B cell (primary cell): ENCODE results near the gene CCDC24. TPM values are rescaled to one million over a fixed set of nuclear protein-coding genes. Genes with fewer than 3 reads are reported as not detected.
A peak's percentile ranks its signal among the peaks of the same experiment; 100 is the strongest.

Experiments used
- ATAC-seq: fragments of 200-7000 bp; cut with Tn5 transposase; one replicate; pipeline ENCODE4 v1.10.0; 2021; ENCODE audit warnings: low read depth, mild to moderate bottlenecking, moderate number of reproducible peaks, moderate library complexity
- CTCF ChIA-PET: fragments of 350-600 bp; sonication (Branson Sonifier 250); formaldehyde crosslinking; loops from one replicate; lab custom pipeline; 2021; ENCODE audit warnings: antibody characterized with exemption, inconsistent platforms; lab: Charles Lee
- POLR2A ChIA-PET: fragments of 350-600 bp; sonication (Branson Sonifier 250); formaldehyde crosslinking; loops from one replicate; lab custom pipeline; 2021; ENCODE audit warnings: antibody characterized with exemption; lab: Charles Lee
- DNase-seq: peaks from one replicate; pipeline ENCODE4 v3.0.0; 2013
- H2AFZ ChIP-seq: 2 replicates; pipeline ENCODE4 v1.6.1; 2012; ENCODE audit warnings: mild to moderate bottlenecking, low read depth, low read length; ENCODE audit not compliant: insufficient read depth, poor library complexity, severe bottlenecking
- H3K27ac ChIP-seq, 2 donors: 1 replicate in 1 of 2; 2 replicates in 1 of 2; pipeline ENCODE4 v1.5.1; 2012 to 2013; ENCODE audit warnings: low read length in 2 of 2, mild to moderate bottlenecking in 2 of 2, moderate library complexity in 1 of 2
- H3K27me3 ChIP-seq, 4 experiments: fragments of 200-600 bp in 1 of 4; sonication (generic) in 1 of 4; replicated peaks in 1 of 4; 1 replicate in 2 of 4; 2 replicates in 2 of 4; pipeline versions ENCODE4 v1.6.1 to v1.7.0; 2013 to 2016; ENCODE audit warnings: low read length in 3 of 4, mild to moderate bottlenecking in 2 of 4, mixed read lengths in 1 of 4, moderate library complexity in 1 of 4; ENCODE audit not compliant: insufficient read depth in 4 of 4, control insufficient read depth in 3 of 4; ENCODE audit errors: control extremely low read depth in 1 of 4
- H3K36me3 ChIP-seq, 2 experiments: replicated peaks in 1 of 2; 1 replicate in 1 of 2; 2 replicates in 1 of 2; pipeline versions ENCODE4 v1.6.1 to v1.7.1; 2013; ENCODE audit warnings: low read length in 1 of 2; ENCODE audit not compliant: insufficient read depth in 2 of 2, control insufficient read depth in 1 of 2; ENCODE audit errors: control extremely low read depth in 1 of 2, extremely low read depth in 1 of 2
- H3K4me1 ChIP-seq, 2 donors: fragments of 200-600 bp in 1 of 2; sonication (generic) in 1 of 2; 1 replicate in 1 of 2; 2 replicates in 1 of 2; pipeline versions ENCODE4 v1.5.1 to v1.6.1; 2013 to 2017; ENCODE audit warnings: low read length in 2 of 2; ENCODE audit not compliant: control insufficient read depth in 2 of 2, insufficient read depth in 2 of 2
- H3K4me2 ChIP-seq: replicated peaks from 2 replicates; pipeline ENCODE3; 2012; ENCODE audit warnings: mild to moderate bottlenecking, low read depth, low read length; ENCODE audit not compliant: poor library complexity, severe bottlenecking
- H3K4me3 ChIP-seq, 5 experiments: fragments of 200-600 bp in 1 of 5; sonication (generic) in 1 of 5; 1 replicate in 3 of 5; 2 replicates in 2 of 5; pipeline versions ENCODE4 v1.5.1 to v1.7.0; 2011 to 2016; ENCODE audit warnings: low read length in 4 of 5, mild to moderate bottlenecking in 4 of 5, low read depth in 2 of 5, control low read depth in 1 of 5, moderate library complexity in 1 of 5; ENCODE audit not compliant: insufficient read depth in 1 of 5; ENCODE audit errors: control extremely low read depth in 1 of 5, extremely low read depth in 1 of 5
- H3K79me2 ChIP-seq: fragments of 200-600 bp; sonication (generic); one replicate; pipeline ENCODE4 v1.6.0; 2016; ENCODE audit warnings: low read length; ENCODE audit not compliant: control insufficient read depth, insufficient read depth
- H3K9ac ChIP-seq: fragments of 200-600 bp; sonication (generic); 2 replicates; pipeline ENCODE4 v1.6.1; 2017; ENCODE audit warnings: mild to moderate bottlenecking, low read length, moderate library complexity
- H3K9me3 ChIP-seq, 3 donors: one replicate each; pipeline versions ENCODE4 v1.6.1 to v1.7.1; 2013; ENCODE audit warnings: low read length in 2 of 3; ENCODE audit not compliant: control insufficient read depth in 2 of 3, insufficient read depth in 1 of 3; ENCODE audit errors: control extremely low read depth in 1 of 3
- H4K20me1 ChIP-seq: 2 replicates; pipeline ENCODE4 v1.6.0; 2012; ENCODE audit warnings: mild to moderate bottlenecking, low read length; ENCODE audit not compliant: insufficient read depth, control insufficient read depth, poor library complexity, severe bottlenecking
- H3K27ac Mint-ChIP-seq: one replicate; pipeline ENCODE4 v1.8.0; 2021; ENCODE audit warnings: mixed read lengths
- H3K27me3 Mint-ChIP-seq: one replicate; pipeline ENCODE4 v1.8.0; 2021; ENCODE audit warnings: mixed read lengths
- H3K4me1 Mint-ChIP-seq: one replicate; pipeline ENCODE4 v1.8.0; 2021; ENCODE audit warnings: mixed read lengths
- H3K4me3 Mint-ChIP-seq: one replicate; pipeline ENCODE4 v1.8.0; 2021; ENCODE audit warnings: mixed read lengths
- H3K9me3 Mint-ChIP-seq: one replicate; pipeline ENCODE4 v1.8.0; 2022; ENCODE audit warnings: mixed read lengths; ENCODE audit not compliant: insufficient read depth
- EZH2 ChIP-seq: IDR thresholded peaks from 2 replicates; pipeline ENCODE4 v1.6.1; 2012; ENCODE audit warnings: borderline replicate concordance, low read depth, mild to moderate bottlenecking, moderate library complexity, low read length; ENCODE audit not compliant: insufficient read depth, poor library complexity, severe bottlenecking
- WGBS: methylation state at CpG from one replicate; pipeline ENCODE4 v1.1.5; 2013; ENCODE audit warnings: missing lambda C conversion rate; ENCODE audit not compliant: insufficient coverage; 5-methylcytosine and 5-hydroxymethylcytosine counted together
- intact Hi-C: fragments of 100-400 bp; cut with micrococcal nuclease; formaldehyde crosslinking; loops from one replicate; pipeline ENCODE4 v1.10.0; 2022
- polyA plus RNA-seq: library from polyadenylated mRNA; depleted of rRNA; stranded (reverse); fragments of >200 nt; gene quantifications from 2 replicates; pipeline ENCODE4 v1.2.3, GENCODE V29; 2012
- total RNA-seq, 2 donors: library from RNA; stranded (reverse); fragments of 120-200 nt in 1 of 2; gene quantifications; 1 replicate in 1 of 2; 2 replicates in 1 of 2; pipeline versions ENCODE4 v1.2.3 to v1.2.4, GENCODE V29; 2013 to 2022
- TF ChIP-seq, protein P1 (sequence below): fragments of 200-600 bp; IDR thresholded peaks from one replicate; pipeline ENCODE4 v1.8.0; 2022; ENCODE audit warnings: antibody characterized with exemption, mild to moderate bottlenecking

Gene CCDC24
- total and polyA plus RNA-seq, 2 donors (not counting 1 experiment from before 2014, with no cell fraction given): 10.1 to 18.4 TPM

- no peaks in the 10 kb centered on the region for H4K20me1 ChIP-seq
- no peaks in the 10 kb centered on the region for H3K4me1 Mint-ChIP-seq
Measured at GRCh38 chr1:44002165-44002564, 10.8 kb downstream of the CCDC24 start.

GRCh38 chr1:44002606-44003157 is 11.3 kb downstream of the CCDC24 start:
- Histone ChIP-seq H3K27me3 (no peaks in the 10 kb centered on the region), H3K4me2 (no peak overlapping the region), H4K20me1 (no peaks in the 10 kb centered on the region), H3K4me3 (no peak overlapping the region), H3K27ac (no peak overlapping the region), H3K9ac (no peak overlapping the region), H2AFZ (no peak overlapping the region), H3K4me1 (no peaks in the 10 kb centered on the region), H3K9me3 (no peaks in the 10 kb centered on the region), H3K79me2 (no peaks in the 10 kb centered on the region), H3K36me3 (no peaks in the 10 kb centered on the region)
- no peaks in the 10 kb centered on the region for H3K9me3 Mint-ChIP-seq
- ATAC-seq (no peak), DNase-seq (no peak)
- no peaks in the 10 kb centered on the region for H3K4me1 Mint-ChIP-seq
- no peak overlapping the region for H3K27ac Mint-ChIP-seq
- ChIA-PET CTCF (interaction anchor here (0.7 to 6.0 kb wide), 6 partner anchors 31 to 46 kb away, joined by 3 to 89 read pairs (median 8); no protein-coding TSS in a partner anchor), POLR2A (no interaction called here)
- H3K4me3 Mint-ChIP-seq: no peak overlapping the region
- intact Hi-C loops: no loop called here
- TF ChIP-seq EZH2: no peak
- TF ChIP-seq, protein P1, sequence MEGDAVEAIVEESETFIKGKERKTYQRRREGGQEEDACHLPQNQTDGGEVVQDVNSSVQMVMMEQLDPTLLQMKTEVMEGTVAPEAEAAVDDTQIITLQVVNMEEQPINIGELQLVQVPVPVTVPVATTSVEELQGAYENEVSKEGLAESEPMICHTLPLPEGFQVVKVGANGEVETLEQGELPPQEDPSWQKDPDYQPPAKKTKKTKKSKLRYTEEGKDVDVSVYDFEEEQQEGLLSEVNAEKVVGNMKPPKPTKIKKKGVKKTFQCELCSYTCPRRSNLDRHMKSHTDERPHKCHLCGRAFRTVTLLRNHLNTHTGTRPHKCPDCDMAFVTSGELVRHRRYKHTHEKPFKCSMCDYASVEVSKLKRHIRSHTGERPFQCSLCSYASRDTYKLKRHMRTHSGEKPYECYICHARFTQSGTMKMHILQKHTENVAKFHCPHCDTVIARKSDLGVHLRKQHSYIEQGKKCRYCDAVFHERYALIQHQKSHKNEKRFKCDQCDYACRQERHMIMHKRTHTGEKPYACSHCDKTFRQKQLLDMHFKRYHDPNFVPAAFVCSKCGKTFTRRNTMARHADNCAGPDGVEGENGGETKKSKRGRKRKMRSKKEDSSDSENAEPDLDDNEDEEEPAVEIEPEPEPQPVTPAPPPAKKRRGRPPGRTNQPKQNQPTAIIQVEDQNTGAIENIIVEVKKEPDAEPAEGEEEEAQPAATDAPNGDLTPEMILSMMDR: peak; percentile 18
- no peaks in the 10 kb centered on the region for H3K27me3 Mint-ChIP-seq
- 91% methylated on average over 10 of the region's 14 CpGs for WGBS

More at GRCh38 chr1:44002165-44002564, 10.8 kb downstream of the CCDC24 start:
- no peak overlapping the region for H3K27ac Mint-ChIP-seq
- intact Hi-C loops: no loop called here
- POLR2A ChIA-PET: no interaction called here
- no peak overlapping the region for H3K4me3 Mint-ChIP-seq
- H3K27me3 Mint-ChIP-seq: no peaks in the 10 kb centered on the region
- no peaks in the 10 kb centered on the region for H3K36me3 ChIP-seq
- H3K9me3 Mint-ChIP-seq: no peaks in the 10 kb centered on the region
- no peaks in the 10 kb centered on the region for H3K9me3 ChIP-seq
- H3K4me2 ChIP-seq: no peak overlapping the region
- H3K4me1 ChIP-seq: no peaks in the 10 kb centered on the region
- H3K27ac ChIP-seq: no peak overlapping the region
- H3K4me3 ChIP-seq: no peak overlapping the region
- no peaks in the 10 kb centered on the region for H3K27me3 ChIP-seq
- no peak overlapping the region for H2AFZ ChIP-seq
- H3K79me2 ChIP-seq: no peaks in the 10 kb centered on the region
- DNase-seq (no peak), ATAC-seq (no peak)
- CTCF ChIA-PET: interaction anchor here (0.7 to 6.0 kb wide), 4 partner anchors 33 to 46 kb away, joined by 3 to 67 read pairs (median 8); no protein-coding TSS in a partner anchor
- no peak overlapping the region for H3K9ac ChIP-seq
- 95% methylated on average over 8 of the region's 8 CpGs for WGBS
- TF ChIP-seq, protein P1: no peak
- no peak for TF ChIP-seq EZH2
